ENCODE data around the gene MUC20.

DNA sequence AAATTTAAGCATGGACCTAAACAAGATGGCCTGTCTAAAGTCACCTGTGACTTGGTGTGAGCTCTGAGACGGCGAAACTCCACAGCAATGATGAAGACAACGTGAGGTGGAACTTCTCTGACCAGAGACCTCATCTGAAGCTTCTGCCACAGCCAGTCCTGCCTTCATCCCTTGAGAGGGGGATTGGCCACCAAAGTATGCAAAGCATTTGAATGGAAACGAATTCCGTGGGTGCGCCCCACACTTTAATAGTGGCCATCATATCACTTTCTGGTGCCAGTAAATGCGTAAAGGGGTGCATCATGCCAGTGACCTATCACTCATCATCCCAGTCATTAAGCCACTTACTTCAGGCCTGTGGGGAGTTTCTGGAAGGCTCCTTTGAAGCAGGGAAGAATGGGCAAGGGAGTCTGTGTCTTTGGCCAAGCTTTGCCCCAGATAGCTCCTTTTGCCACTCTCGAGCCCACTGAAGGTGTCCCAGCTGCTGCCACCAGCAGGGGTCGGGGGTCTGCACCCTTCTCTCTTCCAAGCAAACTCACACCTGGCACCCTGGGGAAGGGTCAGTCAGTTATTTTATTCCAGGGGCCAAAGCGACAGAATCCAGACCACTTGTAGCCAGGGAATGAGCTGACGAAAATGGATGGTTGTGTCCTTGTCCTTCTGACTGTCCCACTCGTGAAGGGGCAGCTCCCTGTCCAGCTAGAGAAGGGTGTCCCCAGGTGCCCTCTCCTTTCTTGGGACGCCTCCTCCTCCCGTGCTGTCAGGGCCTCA, 17.7 kb downstream of the MUC20 start:
- TF ChIP-seq CTCF (IDR thresholded peaks at IDR 0.05; ENCODE audit: borderline replicate concordance, extremely low read depth, low read length, poor library complexity, severe bottlenecking) (peak; percentile 13), EZH2 (IDR thresholded peaks at IDR 0.05; ENCODE audit: borderline replicate concordance, low read depth, low read length, severe bottlenecking) (no peak)
